Testis (tissue), 2 donors: ENCODE measurements around the gene CLK3.

Experiments used
- CTCF ChIP-seq, 3 experiments: fragments of 450-650 bp in 2 of 3; fragments of 200-600 bp in 1 of 3; sonication (generic) in 1 of 3; IDR thresholded peaks; one replicate each; pipeline ENCODE4 v1.5.1; 2016 to 2019; ENCODE audit warnings: antibody characterized with exemption in 3 of 3, mild to moderate bottlenecking in 2 of 3, moderate library complexity in 1 of 3
- POLR2A ChIP-seq: fragments of 450-650 bp; IDR thresholded peaks from one replicate; pipeline ENCODE4 v1.6.1; 2017; ENCODE audit warnings: antibody characterized with exemption, mild to moderate bottlenecking, moderate library complexity

GRCh38 chr15:74620636-74621545, 5.3 kb downstream of the CLK3 start:
- TF ChIP-seq POLR2A (no peak), CTCF (IDR thresholded peaks at IDR 0.05) (peak; percentile 57 to 79 (median 57))
